ENCODE results near the gene TGFBR2. TPM values are rescaled to one million over a fixed set of nuclear protein-coding genes. Genes with fewer than 3 reads are reported as not detected.
A peak's percentile ranks its signal among the peaks of the same experiment; 100 is the strongest.

The TGFBR2 gene
- total and polyA plus RNA-seq, 2 of the 13 experiments (the other 11 are each of a cell fraction or from before 2014, with no cell fraction given): 82.2 to 187 TPM

DNA sequence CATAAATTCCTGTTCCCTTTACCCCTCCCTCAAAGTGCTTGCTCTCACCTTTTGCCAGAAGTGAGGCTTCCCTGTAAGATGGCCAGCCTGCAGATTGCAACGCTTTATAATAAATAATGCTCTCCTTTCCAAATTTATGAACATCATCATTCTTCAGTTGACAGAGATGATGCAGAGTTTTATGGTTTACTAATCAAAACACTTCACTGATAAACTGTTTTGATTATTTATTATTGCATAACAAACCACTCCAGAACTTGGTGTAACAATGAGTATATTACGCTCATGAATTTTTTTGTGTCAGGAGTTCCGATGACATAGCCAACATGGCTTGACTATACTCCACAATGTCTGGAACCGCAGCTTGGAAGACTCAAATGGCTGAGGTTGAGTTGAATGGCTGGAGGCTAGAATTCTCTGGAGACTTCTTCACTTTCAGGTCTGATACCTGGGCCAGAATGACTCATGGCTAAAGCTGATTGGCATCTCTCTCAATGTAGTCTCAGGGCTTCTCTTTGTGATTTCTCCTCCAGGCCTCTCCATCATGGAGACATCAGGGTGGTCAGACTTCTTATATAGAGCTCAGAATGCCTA is 27.3 kb upstream of the TGFBR2 start:
- no peaks in the 10 kb centered on the region for H3K9me3 ChIP-seq (ENCODE audit: low read length)
- POLR2A ChIA-PET: interaction anchor here (0.7 to 2.5 kb wide), 6 partner anchors 18 to 320 kb away, joined by 3 to 16 read pairs (median 3); partner anchors contain the start of gene TGFBR2
- no peaks in the 10 kb centered on the region for H3K79me2 ChIP-seq (ENCODE audit: insufficient read depth, low read length)
- TF ChIP-seq, protein P1, sequence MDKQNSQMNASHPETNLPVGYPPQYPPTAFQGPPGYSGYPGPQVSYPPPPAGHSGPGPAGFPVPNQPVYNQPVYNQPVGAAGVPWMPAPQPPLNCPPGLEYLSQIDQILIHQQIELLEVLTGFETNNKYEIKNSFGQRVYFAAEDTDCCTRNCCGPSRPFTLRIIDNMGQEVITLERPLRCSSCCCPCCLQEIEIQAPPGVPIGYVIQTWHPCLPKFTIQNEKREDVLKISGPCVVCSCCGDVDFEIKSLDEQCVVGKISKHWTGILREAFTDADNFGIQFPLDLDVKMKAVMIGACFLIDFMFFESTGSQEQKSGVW (CRISPR knock-in tag; IDR thresholded peaks at IDR 0.05; ENCODE audit: borderline replicate concordance): no peak
- TF ChIP-seq ZKSCAN5 (CRISPR knock-in tag; IDR thresholded peaks at IDR 0.05) (no peak), KDM5A (IDR thresholded peaks at IDR 0.05; ENCODE audit: borderline replicate concordance, low read length) (no peak), ISL2 (CRISPR knock-in tag; IDR thresholded peaks at IDR 0.05) (no peak), ZNF616 (CRISPR knock-in tag; IDR thresholded peaks at IDR 0.05; ENCODE audit: low read depth) (no peak), ZNF225 (CRISPR knock-in tag; IDR thresholded peaks at IDR 0.05) (no peak), SMARCC2 (IDR thresholded peaks at IDR 0.05) (no peak)
- TF ChIP-seq, protein P2, sequence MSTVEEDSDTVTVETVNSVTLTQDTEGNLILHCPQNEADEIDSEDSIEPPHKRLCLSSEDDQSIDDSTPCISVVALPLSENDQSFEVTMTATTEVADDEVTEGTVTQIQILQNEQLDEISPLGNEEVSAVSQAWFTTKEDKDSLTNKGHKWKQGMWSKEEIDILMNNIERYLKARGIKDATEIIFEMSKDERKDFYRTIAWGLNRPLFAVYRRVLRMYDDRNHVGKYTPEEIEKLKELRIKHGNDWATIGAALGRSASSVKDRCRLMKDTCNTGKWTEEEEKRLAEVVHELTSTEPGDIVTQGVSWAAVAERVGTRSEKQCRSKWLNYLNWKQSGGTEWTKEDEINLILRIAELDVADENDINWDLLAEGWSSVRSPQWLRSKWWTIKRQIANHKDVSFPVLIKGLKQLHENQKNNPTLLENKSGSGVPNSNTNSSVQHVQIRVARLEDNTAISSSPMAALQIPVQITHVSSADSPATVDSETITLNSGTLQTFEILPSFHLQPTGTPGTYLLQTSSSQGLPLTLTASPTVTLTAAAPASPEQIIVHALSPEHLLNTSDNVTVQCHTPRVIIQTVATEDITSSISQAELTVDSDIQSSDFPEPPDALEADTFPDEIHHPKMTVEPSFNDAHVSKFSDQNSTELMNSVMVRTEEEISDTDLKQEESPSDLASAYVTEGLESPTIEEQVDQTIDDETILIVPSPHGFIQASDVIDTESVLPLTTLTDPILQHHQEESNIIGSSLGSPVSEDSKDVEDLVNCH (CRISPR knock-in tag; IDR thresholded peaks at IDR 0.05): no peak
- TF ChIP-seq, protein P3, sequence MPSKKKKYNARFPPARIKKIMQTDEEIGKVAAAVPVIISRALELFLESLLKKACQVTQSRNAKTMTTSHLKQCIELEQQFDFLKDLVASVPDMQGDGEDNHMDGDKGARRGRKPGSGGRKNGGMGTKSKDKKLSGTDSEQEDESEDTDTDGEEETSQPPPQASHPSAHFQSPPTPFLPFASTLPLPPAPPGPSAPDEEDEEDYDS (CRISPR knock-in tag; IDR thresholded peaks at IDR 0.05): no peak
- TF ChIP-seq, protein P4, sequence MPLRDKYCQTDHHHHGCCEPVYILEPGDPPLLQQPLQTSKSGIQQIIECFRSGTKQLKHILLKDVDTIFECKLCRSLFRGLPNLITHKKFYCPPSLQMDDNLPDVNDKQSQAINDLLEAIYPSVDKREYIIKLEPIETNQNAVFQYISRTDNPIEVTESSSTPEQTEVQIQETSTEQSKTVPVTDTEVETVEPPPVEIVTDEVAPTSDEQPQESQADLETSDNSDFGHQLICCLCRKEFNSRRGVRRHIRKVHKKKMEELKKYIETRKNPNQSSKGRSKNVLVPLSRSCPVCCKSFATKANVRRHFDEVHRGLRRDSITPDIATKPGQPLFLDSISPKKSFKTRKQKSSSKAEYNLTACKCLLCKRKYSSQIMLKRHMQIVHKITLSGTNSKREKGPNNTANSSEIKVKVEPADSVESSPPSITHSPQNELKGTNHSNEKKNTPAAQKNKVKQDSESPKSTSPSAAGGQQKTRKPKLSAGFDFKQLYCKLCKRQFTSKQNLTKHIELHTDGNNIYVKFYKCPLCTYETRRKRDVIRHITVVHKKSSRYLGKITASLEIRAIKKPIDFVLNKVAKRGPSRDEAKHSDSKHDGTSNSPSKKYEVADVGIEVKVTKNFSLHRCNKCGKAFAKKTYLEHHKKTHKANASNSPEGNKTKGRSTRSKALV (CRISPR knock-in tag; IDR thresholded peaks at IDR 0.05): no peak
- FAIRE-seq: no peak
- H2AFZ ChIP-seq (ENCODE audit: low read length): no peak overlapping the region
- no peak overlapping the region for H3K4me2 ChIP-seq (ENCODE audit: low read depth, low read length)
- H3K9ac ChIP-seq (ENCODE audit: insufficient read depth, low read depth, low read length): no peak overlapping the region
- no peaks in the 10 kb centered on the region for H4K20me1 ChIP-seq (ENCODE audit: insufficient read depth, low read length)
- no peaks in the 10 kb centered on the region for H3K36me3 ChIP-seq (replicated peaks in 1 of 2; ENCODE audit: control insufficient read depth in 1 of 2, insufficient read depth in 2 of 2, low read length in 2 of 2)
- H3K27me3 ChIP-seq (ENCODE audit: control insufficient read depth in 1 of 2, insufficient read depth in 2 of 2, low read length in 2 of 2): no peaks in the 10 kb centered on the region
- H3K4me3 ChIP-seq (replicated peaks in 1 of 3; ENCODE audit: insufficient read depth in 1 of 3, low read depth in 2 of 3, low read length in 3 of 3): no peak overlapping the region
- H3K4me1 ChIP-seq (ENCODE audit: insufficient read depth, low read length): peaks cover 56% of the 10 kb centered on the region
- ATAC-seq: no peak
- BruUV-seq (replicated peaks): no TSS peak
- CTCF ChIA-PET (ENCODE audit: low intra/inter-chr PET ratio, low total read pairs): no interaction called here
- intact Hi-C loops (cut with micrococcal nuclease; ENCODE audit: unreplicated experiment) (no loop called here), in situ Hi-C loops (cut with HindIII; ENCODE audit: extremely low pct_ligation_motif_present, low pct_unique_long_range_greater_than_20kb) (no loop called here)
- no peak for DNase-seq (ENCODE audit: low spot score)
- 94% methylated on average over 4 of the region's 4 CpGs for WGBS (ENCODE audit: low lambda C conversion rate)
- H3K27ac ChIP-seq (ENCODE audit: extremely low read length, insufficient read depth, low read length): peak overlapping the region; percentile 12

All from HepG2 (cell line).